Activated CD8-positive, alpha-beta memory T cell treated with anti-CD3 and anti-CD28 coated beads, Interleukin-2, amount 50 U/mL, for 4 hours (primary cell): ENCODE data around the gene GLG1.
"Not testable (repeated sequence)": the region's sequence is repeated elsewhere in the genome, so short reads cannot be mapped to it uniquely, and the experiment has no call there.

Experiments used
- DNase-seq: peaks from one replicate; pipeline ENCODE4 v3.0.0-alpha.2; 2020

Gene GLG1

DNA sequence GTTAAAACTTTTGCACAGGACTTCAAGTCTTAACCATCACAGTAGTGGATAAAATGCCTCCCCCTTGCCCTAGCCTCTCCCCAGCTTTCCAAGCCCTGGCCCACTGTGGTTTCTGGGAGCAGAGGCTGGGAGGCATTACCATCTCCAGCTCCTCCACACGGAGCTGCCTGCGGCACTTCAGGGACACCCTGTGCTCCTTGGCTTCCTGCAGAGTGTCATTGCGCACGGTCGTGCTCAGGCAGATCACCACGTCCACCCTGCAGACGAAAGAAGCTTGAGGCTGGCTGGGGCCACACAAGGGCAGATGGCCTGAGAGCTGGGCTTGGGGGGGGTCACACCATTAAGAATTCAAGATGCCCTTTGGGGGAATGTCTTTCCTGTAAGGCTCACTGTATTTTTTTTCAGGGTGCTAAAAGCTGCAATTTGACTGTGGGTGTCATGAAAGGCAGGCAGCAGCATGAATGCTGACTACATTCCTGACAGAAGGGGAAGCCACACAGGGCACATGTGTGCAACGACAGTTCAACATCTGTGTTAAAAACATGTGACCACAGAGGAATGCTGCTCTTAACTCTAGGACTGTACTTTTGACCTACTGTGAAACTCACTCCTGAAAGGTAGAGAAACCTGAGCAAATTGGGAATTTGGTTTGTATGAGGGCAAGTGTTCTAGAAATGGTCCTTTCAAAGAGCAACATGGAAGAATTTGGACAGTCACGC, 137.9 kb downstream of the GLG1 start:
- DNase-seq: no peak

- DNase-seq: no peak
Observed at GRCh38 chr16:74466872-74467271, 140.0 kb downstream of the GLG1 start.

- DNase-seq: no peak
Observed at GRCh38 chr16:74465851-74466685, 140.8 kb downstream of the GLG1 start.

DNA sequence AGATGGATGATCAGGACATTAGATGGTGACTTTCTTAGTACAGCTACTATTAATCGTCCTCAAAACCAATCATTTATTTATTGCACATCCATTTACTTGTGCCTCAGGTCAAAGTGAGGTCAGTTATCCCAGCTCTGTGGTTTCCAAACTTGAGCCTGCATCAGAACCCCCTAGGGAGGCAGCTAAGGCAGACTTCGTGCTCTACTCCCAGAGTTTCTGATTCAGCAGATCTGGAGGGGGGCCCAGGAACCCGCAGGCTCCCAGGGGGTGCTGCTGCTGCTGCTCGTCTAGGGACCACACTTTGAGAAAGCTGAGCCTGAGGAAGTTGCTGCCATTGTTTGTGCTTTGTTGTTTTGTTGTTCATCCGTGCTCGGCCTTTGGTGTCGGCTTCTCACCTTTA, 141.6 kb downstream of the GLG1 start:
- DNase-seq: no peak

GRCh38 chr16:74463888-74464287, 143.0 kb downstream of the GLG1 start:
- DNase-seq: no peak

- no peak for DNase-seq
Observed at GRCh38 chr16:74462361-74462760, 144.6 kb downstream of the GLG1 start.

DNA sequence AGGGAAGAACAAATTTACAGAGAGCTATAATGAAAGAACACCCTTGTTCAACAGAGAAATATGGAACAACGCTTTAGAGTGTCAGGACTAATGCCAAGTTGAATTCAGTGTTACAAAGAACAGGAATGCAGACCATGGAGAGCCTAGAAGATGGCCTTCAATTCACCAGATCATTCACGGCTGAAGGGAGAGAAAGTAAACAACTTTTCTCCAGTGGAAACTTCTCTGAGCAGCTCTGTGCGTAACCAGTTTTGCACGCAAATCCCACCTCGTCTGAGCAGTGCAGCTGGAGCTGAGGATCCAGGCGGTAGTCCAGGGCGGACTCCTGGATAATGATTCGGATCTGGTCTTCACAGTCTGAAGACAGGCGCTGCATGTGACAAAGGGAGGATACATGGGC, 145.1 kb downstream of the GLG1 start:
- DNase-seq: no peak

DNA sequence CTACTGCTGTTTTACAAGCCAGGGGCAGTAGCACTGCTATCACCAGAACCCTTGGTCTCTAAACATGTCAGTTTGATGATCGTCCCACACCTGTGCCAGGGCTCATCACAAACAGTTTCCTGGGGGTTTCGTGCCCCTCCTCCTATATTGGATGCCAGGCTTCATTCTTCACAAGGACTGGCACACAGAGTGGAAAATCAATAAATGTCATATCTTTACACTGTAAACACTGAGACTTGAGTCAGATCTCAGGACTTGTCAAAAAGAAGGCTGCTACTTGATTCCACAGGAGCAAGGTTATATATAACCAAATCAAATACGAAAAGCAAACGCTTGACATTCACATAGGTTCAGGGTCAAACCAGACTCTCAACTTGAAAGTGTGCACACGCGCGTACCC, 146.4 kb downstream of the GLG1 start:
- DNase-seq: no peak

DNA sequence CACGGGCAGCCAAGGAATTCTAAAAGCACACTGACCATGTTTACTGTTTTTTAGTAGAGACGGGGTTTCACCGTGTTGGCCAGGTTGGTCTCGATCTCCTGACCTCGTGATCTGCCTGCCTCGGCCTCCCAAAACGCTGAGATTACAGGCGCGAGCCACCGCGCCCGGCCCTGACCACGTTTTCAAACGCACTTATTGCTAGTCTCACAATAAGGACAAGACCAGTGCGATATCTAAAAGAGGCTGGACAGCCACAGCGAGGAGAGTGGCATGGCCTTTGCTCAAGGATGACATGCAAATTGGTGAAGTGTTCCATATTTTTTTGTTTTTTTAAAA, 150.7 kb downstream of the GLG1 start:
- no peak for DNase-seq

DNA sequence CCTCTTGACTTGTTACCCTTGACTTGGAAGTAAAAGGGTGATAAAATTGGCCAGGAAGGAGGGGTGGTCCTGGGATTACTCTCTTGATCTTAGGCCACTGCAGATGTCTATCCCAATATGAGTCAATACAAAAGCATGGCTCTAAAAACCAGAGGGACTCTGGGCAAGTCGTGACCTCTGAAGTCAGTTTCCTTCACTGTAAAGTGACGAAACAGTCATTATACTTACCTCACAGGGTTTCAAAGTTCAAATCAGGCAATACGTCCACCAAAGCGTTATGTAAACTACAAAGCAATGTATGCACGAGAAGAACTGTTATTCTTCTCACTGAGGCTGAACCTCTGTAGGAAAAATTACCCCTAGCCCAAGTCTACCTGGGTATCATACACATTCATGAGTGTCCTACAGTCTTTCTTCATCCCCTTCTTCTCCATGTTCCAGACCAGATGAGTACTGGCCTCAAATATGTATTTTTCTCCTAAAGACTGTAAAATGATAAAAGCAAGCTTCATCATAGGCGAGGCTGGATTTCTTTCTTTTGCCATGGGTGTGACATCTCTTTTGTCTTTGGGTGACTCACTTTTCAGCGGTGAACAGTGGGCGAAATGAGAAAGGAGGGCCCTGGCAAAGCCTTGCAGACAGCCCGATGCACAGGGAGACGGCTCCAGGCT, 151.2 kb downstream of the GLG1 start:
- DNase-seq: no peak

DNA sequence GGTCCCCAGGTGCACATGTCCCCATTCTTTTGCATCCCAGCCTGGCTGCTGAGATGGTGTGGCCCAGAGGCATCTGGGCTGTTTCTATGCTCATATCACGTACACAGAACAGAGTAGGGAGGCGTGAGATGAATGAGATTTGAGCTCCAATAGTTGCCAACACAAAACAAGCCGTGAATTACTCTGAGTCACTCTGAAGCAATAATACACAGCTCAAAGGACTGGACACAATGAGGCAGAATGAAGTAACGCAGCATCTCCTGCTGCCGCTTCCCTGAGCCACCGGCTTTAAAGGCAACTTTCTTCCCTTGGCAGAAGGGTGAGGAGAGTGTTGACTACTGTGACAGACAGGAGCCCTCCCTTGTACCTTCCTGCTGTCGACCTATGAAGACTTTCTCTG, 151.7 kb downstream of the GLG1 start:
- DNase-seq: no peak

GRCh38 chr16:74451951-74452758, 154.8 kb downstream of the GLG1 start:
- no peak for DNase-seq

GRCh38 chr16:74450967-74451760, 155.8 kb downstream of the GLG1 start:
- DNase-seq: no peak

GRCh38 chr16:74450236-74450635, 156.7 kb downstream of the GLG1 start:
- no peak for DNase-seq

DNA sequence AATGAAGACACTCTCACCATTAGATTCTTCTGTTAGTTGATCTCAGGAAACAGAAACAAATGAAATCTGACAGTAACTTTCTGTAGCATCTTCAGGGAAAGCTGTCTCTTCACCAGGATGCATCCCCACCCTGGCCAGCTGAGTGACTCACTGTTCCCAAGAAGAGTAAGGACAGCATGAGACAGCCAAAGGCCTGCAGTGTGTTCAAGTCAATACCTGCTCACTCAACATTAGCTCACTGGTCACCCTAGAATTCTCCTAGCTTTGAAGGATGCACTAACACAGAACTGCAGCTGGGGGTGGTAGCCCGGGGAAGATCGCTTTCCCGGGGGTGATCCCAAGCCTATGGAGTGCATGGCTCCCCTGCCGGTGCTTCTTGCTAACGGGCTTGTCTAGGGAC, 157.4 kb downstream of the GLG1 start:
- DNase-seq: no peak

DNA sequence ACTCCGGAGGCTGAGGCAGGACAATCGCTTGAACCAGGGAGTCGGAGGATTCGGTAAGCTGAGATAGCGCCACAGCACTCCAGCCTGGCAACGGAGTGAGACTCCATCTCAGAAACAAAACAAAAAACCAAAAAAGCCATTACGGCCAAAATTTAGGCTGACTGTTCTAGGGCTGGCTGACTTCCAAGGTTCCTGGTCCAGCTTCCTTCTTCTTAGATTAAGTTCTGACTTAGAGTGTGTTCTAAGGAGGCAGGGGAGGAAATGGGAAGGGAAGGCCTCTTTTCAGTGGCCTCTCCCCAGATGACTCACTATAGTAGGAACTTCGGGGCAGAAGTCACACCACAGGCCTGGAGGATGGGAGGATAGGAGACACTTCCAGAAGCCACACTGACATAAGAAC, 157.9 kb downstream of the GLG1 start:
- no peak for DNase-seq

DNA sequence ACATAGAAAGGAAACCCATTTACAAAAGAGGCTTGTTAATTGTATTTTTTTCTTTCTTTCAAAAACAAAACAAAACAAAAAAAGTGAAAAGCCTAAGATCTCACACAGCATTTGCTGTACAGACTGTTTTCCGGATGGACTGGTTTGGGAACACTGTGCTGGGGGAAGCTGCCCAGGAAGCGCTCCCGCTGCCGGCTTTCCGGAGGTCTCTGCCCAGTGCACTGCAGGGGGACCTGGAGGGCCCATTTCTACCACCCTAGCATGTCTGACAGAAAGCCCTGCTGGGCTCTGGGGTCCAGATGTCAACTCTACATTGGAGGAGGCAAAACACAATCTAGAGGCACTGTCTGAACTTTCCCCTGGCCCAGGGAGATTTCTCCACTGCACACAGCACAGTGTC, 159.3 kb downstream of the GLG1 start:
- no peak for DNase-seq

DNA sequence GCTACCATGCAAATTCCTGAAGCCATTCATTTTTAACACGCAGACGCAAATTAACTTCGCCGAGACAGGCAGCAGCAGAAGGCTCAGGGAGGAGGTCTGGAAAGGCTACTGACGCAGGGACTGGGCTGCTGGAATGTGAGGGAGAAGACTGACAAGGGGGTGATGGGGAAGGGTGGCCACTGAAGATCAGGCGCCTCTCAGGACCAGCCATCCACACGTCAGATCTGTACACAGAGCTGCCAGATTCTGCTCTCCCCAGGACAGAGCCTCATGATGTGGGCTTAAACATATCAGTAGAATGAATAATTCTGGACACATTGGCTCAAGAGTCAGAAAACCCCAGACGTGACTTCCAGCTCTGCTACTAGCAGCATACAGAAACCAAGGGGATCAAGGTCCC, 160.0 kb downstream of the GLG1 start:
- no peak for DNase-seq

GRCh38 chr16:74443624-74444346, 163.1 kb downstream of the GLG1 start:
- DNase-seq: not testable (repeated sequence)

- no peak for DNase-seq
Observed at GRCh38 chr16:74439685-74440084, 167.2 kb downstream of the GLG1 start.

DNA sequence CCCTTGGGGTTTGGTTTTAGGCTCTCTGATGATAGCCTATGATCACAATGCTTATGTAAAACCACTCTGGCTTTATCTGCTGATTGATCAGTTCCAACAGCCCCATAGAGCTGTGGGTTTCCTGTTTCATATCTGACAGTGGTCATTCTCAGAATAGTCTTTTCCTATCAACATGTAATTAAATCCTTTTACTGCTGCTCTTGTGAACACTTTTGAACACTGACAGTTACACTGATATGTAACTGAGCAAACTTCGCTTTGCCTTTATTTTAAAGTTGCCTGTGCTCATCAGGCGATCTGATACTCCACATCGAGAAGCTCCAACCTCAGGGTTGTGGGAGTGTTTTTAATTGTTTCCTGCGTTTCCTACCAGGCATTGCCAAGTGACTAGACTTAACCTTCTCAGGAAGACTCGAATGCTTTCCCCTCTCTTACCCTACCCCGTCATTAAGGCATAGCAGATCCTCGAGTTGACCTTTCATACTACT, 168.4 kb downstream of the GLG1 start:
- DNase-seq: no peak
